Midbrain (tissue), 1 donor: ENCODE measurements around the gene RBM33.

Source experiments
- DNase-seq: peaks from one replicate; lab custom pipeline; 2025; lab: John Stamatoyannopoulos, UW

RBM33 gene

GRCh38 chr7:155770241-155770640 lies 125.8 kb downstream of the RBM33 start:
- no peak for DNase-seq

- no peak for DNase-seq
Observed at GRCh38 chr7:155773531-155773930, 129.1 kb downstream of the RBM33 start.

GRCh38 chr7:155774947-155775346 lies 130.5 kb downstream of the RBM33 start:
- DNase-seq, result no peak

- no peak for DNase-seq
Observed at GRCh38 chr7:155775691-155776090, 131.2 kb downstream of the RBM33 start.

GRCh38 chr7:155776606-155777005 lies 132.1 kb downstream of the RBM33 start:
- DNase-seq, result no peak

GRCh38 chr7:155778349-155778748 lies 133.9 kb downstream of the RBM33 start:
- no peak for DNase-seq

GRCh38 chr7:155780884-155781283 lies 136.4 kb downstream of the RBM33 start:
- no peak for DNase-seq

- no peak for DNase-seq
Observed at GRCh38 chr7:155781433-155781832, 137.0 kb downstream of the RBM33 start.

GRCh38 chr7:155782466-155782865 lies 138.0 kb downstream of the RBM33 start:
- DNase-seq, result no peak

- DNase-seq, result no peak
Observed at GRCh38 chr7:155785536-155785935, 141.1 kb downstream of the RBM33 start.

- DNase-seq, result no peak
Observed at GRCh38 chr7:155786491-155786890, 142.0 kb downstream of the RBM33 start.

- DNase-seq, result no peak
Observed at GRCh38 chr7:155787171-155787851, 142.8 kb downstream of the RBM33 start.

- DNase-seq, result no peak
Observed at GRCh38 chr7:155788616-155789000, 144.1 kb downstream of the RBM33 start.

- peak; percentile 11 for DNase-seq
Observed at GRCh38 chr7:155789001-155789725, 144.7 kb downstream of the RBM33 start.

GRCh38 chr7:155790666-155791065 lies 146.2 kb downstream of the RBM33 start:
- no peak for DNase-seq

- no peak for DNase-seq
Observed at GRCh38 chr7:155791214-155791737, 146.8 kb downstream of the RBM33 start.

- DNase-seq, result no peak
Observed at GRCh38 chr7:155791836-155792235, 147.4 kb downstream of the RBM33 start.

GRCh38 chr7:155792315-155792960 lies 148.0 kb downstream of the RBM33 start:
- DNase-seq, result no peak

- DNase-seq, result no peak
Observed at GRCh38 chr7:155792999-155793560, 148.6 kb downstream of the RBM33 start.

- no peak for DNase-seq
Observed at GRCh38 chr7:155793720-155794119, 149.3 kb downstream of the RBM33 start.

GRCh38 chr7:155794196-155794595 lies 149.7 kb downstream of the RBM33 start:
- DNase-seq, result no peak

- no peak for DNase-seq
Observed at GRCh38 chr7:155795401-155795800, 150.9 kb downstream of the RBM33 start.

- DNase-seq, result no peak
Observed at GRCh38 chr7:155795951-155796350, 151.5 kb downstream of the RBM33 start.
